ENCODE data around the gene CCDC91. TPM values are rescaled to one million over a fixed set of nuclear protein-coding genes. Genes with fewer than 3 reads are reported as not detected.
A peak's percentile ranks its signal among the peaks of the same experiment; 100 is the strongest.

The CCDC91 gene
- total and polyA plus RNA-seq, 2 experiments from 2014 or later, result 13.9 to 25.5 TPM

- no peak overlapping the region for H3K4me3 ChIP-seq
- H3K27ac ChIP-seq, result no peak overlapping the region
- no peak for TF ChIP-seq CTCF (IDR thresholded peaks at IDR 0.05; ENCODE audit: low read depth, low read length)
- H3K36me3 ChIP-seq, result no peaks in the 10 kb centered on the region
- no peaks in the 10 kb centered on the region for H3K27me3 ChIP-seq
- no peaks in the 10 kb centered on the region for H3K9me3 ChIP-seq (ENCODE audit: low read depth)
- DNase-seq (ENCODE audit: low read depth in 1 of 2, low spot score in 1 of 2), result no peak
- no peaks in the 10 kb centered on the region for H3K4me1 ChIP-seq (ENCODE audit: low read depth)
Measured at GRCh38 chr12:28162697-28163096, 27.6 kb upstream of the CCDC91 start.

- Histone ChIP-seq H3K4me1 (ENCODE audit: low read depth) (no peaks in the 10 kb centered on the region), H3K27ac (no peak overlapping the region), H3K36me3 (no peaks in the 10 kb centered on the region), H3K4me3 (no peak overlapping the region), H3K27me3 (no peaks in the 10 kb centered on the region), H3K9me3 (ENCODE audit: low read depth) (no peaks in the 10 kb centered on the region)
- no peak for DNase-seq (ENCODE audit: low read depth in 1 of 2, low spot score in 1 of 2)
- no peak for TF ChIP-seq CTCF (IDR thresholded peaks at IDR 0.05; ENCODE audit: low read depth, low read length)
Measured at GRCh38 chr12:28164644-28165275, 25.5 kb upstream of the CCDC91 start.

- H3K27me3 ChIP-seq, result no peaks in the 10 kb centered on the region
- no peak overlapping the region for H3K4me3 ChIP-seq
- no peaks in the 10 kb centered on the region for H3K9me3 ChIP-seq (ENCODE audit: low read depth)
- no peak for TF ChIP-seq CTCF (IDR thresholded peaks at IDR 0.05; ENCODE audit: low read depth, low read length)
- no peaks in the 10 kb centered on the region for H3K4me1 ChIP-seq (ENCODE audit: low read depth)
- H3K27ac ChIP-seq, result no peak overlapping the region
- H3K36me3 ChIP-seq, result no peaks in the 10 kb centered on the region
- no peak for DNase-seq (ENCODE audit: low read depth in 1 of 2, low spot score in 1 of 2)
Measured at GRCh38 chr12:28167981-28168485, 22.2 kb upstream of the CCDC91 start.

- H3K4me1 ChIP-seq (ENCODE audit: low read depth), result no peaks in the 10 kb centered on the region
- no peak for TF ChIP-seq CTCF (IDR thresholded peaks at IDR 0.05; ENCODE audit: low read depth, low read length)
- H3K27ac ChIP-seq, result no peak overlapping the region
Measured at GRCh38 chr12:28171356-28172060, 18.7 kb upstream of the CCDC91 start.

GRCh38 chr12:28172434-28173030 is 17.7 kb upstream of the CCDC91 start:
- Histone ChIP-seq H3K27me3 (no peaks in the 10 kb centered on the region), H3K27ac (no peak overlapping the region), H3K9me3 (ENCODE audit: low read depth) (no peaks in the 10 kb centered on the region), H3K4me3 (no peak overlapping the region), H3K4me1 (ENCODE audit: low read depth) (no peaks in the 10 kb centered on the region), H3K36me3 (no peaks in the 10 kb centered on the region)
- peak; percentile 36 to 80 for DNase-seq (ENCODE audit: low read depth in 1 of 2, low spot score in 1 of 2)
- peak; percentile 84 for TF ChIP-seq CTCF (IDR thresholded peaks at IDR 0.05; ENCODE audit: low read depth, low read length)

More at GRCh38 chr12:28171356-28172060, 18.7 kb upstream of the CCDC91 start:
- Histone ChIP-seq H3K36me3 (no peaks in the 10 kb centered on the region), H3K4me3 (no peak overlapping the region), H3K27me3 (no peaks in the 10 kb centered on the region), H3K9me3 (ENCODE audit: low read depth) (no peaks in the 10 kb centered on the region)
- no peak for DNase-seq (ENCODE audit: low read depth in 1 of 2, low spot score in 1 of 2)
